MM.1S (cell line): ENCODE measurements around the gene GCNT1.

Source experiments
- CTCF ChIP-seq: fragments of 300-600 bp; sonication (generic); IDR thresholded peaks from 2 replicates; pipeline ENCODE4 v1.5.1; 2016; ENCODE audit warnings: antibody characterized with exemption, low read length, mixed read lengths
- EZH2 ChIP-seq: fragments of 300-600 bp; sonication (generic); optimal IDR thresholded peaks from 2 replicates; pipeline ENCODE3; 2017; ENCODE audit warnings: low read depth, mild to moderate bottlenecking, antibody characterized with exemption, low read length, mixed read lengths
- EZH2phosphoT487 ChIP-seq: fragments of 300-600 bp; sonication (generic); IDR thresholded peaks from 2 replicates; pipeline ENCODE4 v1.6.1; 2018; ENCODE audit warnings: antibody characterized with exemption, low read length

DNA sequence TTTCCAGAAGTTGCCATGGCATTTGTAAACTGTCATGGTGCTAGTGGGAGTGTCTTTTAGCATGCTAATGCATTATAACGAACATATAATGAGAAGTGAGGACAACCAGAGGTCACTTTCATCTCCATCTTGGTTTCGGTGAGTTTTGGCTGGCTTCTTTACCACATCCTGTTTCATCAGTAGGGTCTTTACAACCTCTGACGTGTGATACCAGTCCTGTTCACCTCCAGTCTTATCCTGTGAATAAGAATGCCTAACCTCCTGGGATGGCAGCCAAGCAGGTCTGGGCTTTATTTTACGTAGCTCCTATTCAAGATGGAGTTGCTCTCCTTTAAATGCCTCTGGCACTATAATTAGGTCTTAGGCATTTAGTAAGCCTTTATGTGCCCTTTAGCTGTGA, 44.3 kb upstream of the GCNT1 start:
- no peak for TF ChIP-seq CTCF
- no peak for TF ChIP-seq EZH2
- no peak for TF ChIP-seq EZH2phosphoT487
